ENCODE measurements around the gene ST8SIA5. TPM values are rescaled to one million over a fixed set of nuclear protein-coding genes. Genes with fewer than 3 reads are reported as not detected.
A peak's percentile ranks its signal among the peaks of the same experiment; 100 is the strongest.

ST8SIA5 gene
- total and polyA plus RNA-seq, 4 donors = 0.06 to 0.09 (median 0.08) TPM

- H3K9ac ChIP-seq (ENCODE audit: insufficient read depth in 1 of 2, low read length in 2 of 2) = no peak overlapping the region
- H3K4me1 ChIP-seq (ENCODE audit: control insufficient read depth in 5 of 5, insufficient read depth in 5 of 5, low read length in 5 of 5) = no peaks in the 10 kb centered on the region
- no peak overlapping the region for H3K4me3 ChIP-seq
- no peaks in the 10 kb centered on the region for H3K36me3 ChIP-seq (ENCODE audit: control insufficient read depth in 4 of 4, insufficient read depth in 4 of 4, low read length in 4 of 4)
- H3K27me3 ChIP-seq (ENCODE audit: control insufficient read depth in 3 of 3, insufficient read depth in 3 of 3, low read length in 2 of 3) = no peaks in the 10 kb centered on the region
- ATAC-seq (ENCODE audit: insufficient read depth, low FRiP score) = no peak
- DNase-seq = no peak
- 68 to 86% methylated on average over 15 of the region's 15 CpGs for WGBS, 2 donors
- H3K27ac ChIP-seq (ENCODE audit: low read depth in 1 of 2, low read length in 1 of 2) = no peak overlapping the region
- TF ChIP-seq CTCF (IDR thresholded peaks at IDR 0.05; ENCODE audit: control extremely low read depth, extremely low read depth) = no peak
- H3K9me3 ChIP-seq (ENCODE audit: control insufficient read depth in 4 of 4, insufficient read depth in 3 of 4, low read length in 3 of 4) = no peaks in the 10 kb centered on the region
Measured at GRCh38 chr18:46676182-46676835, 80.5 kb downstream of the ST8SIA5 start.

- H3K4me3 ChIP-seq = no peak overlapping the region
- DNase-seq (no peak), ATAC-seq (ENCODE audit: insufficient read depth, low FRiP score) (no peak)
- TF ChIP-seq CTCF (IDR thresholded peaks at IDR 0.05; ENCODE audit: control extremely low read depth, extremely low read depth) = no peak
- H3K9me3 ChIP-seq (ENCODE audit: control insufficient read depth in 4 of 4, insufficient read depth in 3 of 4, low read length in 3 of 4) = no peaks in the 10 kb centered on the region
- WGBS, 2 donors = 58 to 65% methylated on average over 1 of the region's 1 CpG
- H3K36me3 ChIP-seq (ENCODE audit: control insufficient read depth in 4 of 4, insufficient read depth in 4 of 4, low read length in 4 of 4) = no peaks in the 10 kb centered on the region
- H3K9ac ChIP-seq (ENCODE audit: insufficient read depth in 1 of 2, low read length in 2 of 2) = no peak overlapping the region
- H3K27ac ChIP-seq (ENCODE audit: low read depth in 1 of 2, low read length in 1 of 2) = no peak overlapping the region
- H3K4me1 ChIP-seq (ENCODE audit: control insufficient read depth in 5 of 5, insufficient read depth in 5 of 5, low read length in 5 of 5) = no peaks in the 10 kb centered on the region
- no peaks in the 10 kb centered on the region for H3K27me3 ChIP-seq (ENCODE audit: control insufficient read depth in 3 of 3, insufficient read depth in 3 of 3, low read length in 2 of 3)
Measured at GRCh38 chr18:46675112-46675511, 81.7 kb downstream of the ST8SIA5 start.

- 76 to 78% methylated on average over 6 of the region's 6 CpGs for WGBS, 2 donors
- no peaks in the 10 kb centered on the region for H3K27me3 ChIP-seq (ENCODE audit: control insufficient read depth in 3 of 3, insufficient read depth in 3 of 3, low read length in 2 of 3)
- DNase-seq = peak in 2 of 3 donors; percentile 26 to 44
- no peak for ATAC-seq (ENCODE audit: insufficient read depth, low FRiP score)
- H3K4me1 ChIP-seq (ENCODE audit: control insufficient read depth in 5 of 5, insufficient read depth in 5 of 5, low read length in 5 of 5) = no peaks in the 10 kb centered on the region
- no peak overlapping the region for H3K27ac ChIP-seq (ENCODE audit: low read depth in 1 of 2, low read length in 1 of 2)
- peaks cover 0 to 2% (median 0%) of the 10 kb centered on the region in 4 donors for H3K9me3 ChIP-seq (ENCODE audit: control insufficient read depth in 4 of 4, insufficient read depth in 3 of 4, low read length in 3 of 4)
- H3K36me3 ChIP-seq (ENCODE audit: control insufficient read depth in 4 of 4, insufficient read depth in 4 of 4, low read length in 4 of 4) = no peaks in the 10 kb centered on the region
- no peak overlapping the region for H3K9ac ChIP-seq (ENCODE audit: insufficient read depth in 1 of 2, low read length in 2 of 2)
- no peak overlapping the region for H3K4me3 ChIP-seq
- TF ChIP-seq CTCF (IDR thresholded peaks at IDR 0.05; ENCODE audit: control extremely low read depth, extremely low read depth) = no peak
Measured at GRCh38 chr18:46672062-46672970, 84.5 kb downstream of the ST8SIA5 start.
